ENCODE measurements around the gene CCDC116.
"Not testable (repeated sequence)": the region's sequence is repeated elsewhere in the genome, so short reads cannot be mapped to it uniquely, and the experiment has no call there.

The CCDC116 gene, protein sequence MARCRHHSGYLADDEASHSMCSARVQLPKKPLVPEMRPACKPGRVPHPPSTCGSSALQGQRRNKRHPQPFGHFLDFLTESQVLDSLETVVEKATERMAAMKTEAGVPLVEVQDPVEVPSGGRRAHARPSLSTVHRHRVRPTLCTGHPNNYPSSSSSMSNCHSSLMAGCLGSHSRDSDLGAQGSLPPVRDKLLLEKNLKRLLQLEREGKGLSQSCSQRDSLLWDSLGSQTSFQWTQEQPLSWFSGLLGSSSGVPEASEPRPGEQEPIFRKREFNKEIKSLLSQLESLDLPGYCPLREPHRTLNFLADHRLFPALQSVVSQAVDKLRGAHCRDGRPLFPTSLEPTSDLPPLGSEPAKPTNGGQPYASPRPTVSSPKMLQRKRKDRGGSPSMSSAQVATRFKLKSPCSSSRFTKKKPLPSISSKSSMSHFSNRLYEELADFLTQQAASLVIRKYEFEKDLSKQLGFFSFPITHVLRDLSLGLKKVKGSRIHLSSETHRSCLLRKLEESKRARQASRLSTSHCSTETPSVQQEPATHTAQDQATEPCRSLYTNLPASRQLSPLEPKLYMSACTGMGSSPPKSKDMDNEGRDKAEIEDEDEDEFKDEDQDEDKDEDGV

DNA sequence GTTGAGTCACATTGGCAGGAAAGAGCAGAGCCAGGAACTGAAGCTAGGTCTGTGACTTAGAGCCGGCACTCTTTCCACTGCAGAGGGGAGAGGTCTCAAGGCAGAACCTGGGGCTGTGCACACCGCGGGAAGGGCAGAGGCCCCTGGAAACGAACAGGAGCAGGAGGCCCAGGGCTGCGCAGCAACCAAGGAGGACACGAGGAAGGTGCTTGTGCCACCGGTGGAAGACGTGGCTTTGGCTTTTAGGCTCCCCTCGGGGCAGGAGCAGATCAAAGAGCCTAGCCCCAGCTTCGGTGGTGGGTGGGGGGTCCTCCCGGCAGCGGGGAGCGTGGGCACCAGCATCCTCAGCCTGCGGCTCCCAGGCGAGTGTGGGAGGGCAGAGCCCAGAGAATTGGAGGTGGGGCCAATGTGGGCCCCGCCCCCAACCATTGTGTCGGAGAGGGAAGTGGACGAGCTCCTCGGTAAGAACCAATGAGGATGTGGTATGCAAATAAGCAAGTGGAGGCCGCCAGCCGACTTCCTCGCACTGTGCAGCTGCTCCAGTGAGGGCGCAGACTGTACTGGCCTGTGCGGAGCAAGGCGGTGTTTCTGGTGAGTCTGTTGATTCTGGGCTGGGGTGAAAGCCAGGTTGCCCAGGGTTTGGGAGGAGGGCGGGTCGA is at the start of gene CCDC116:
TSS of gene CCDC116 (plus strand) at position 524 of the 659 bp plus-strand sequence. CDS start 422 bp downstream, outside the sequence.
- no peak for DNase-seq

- DNase-seq, result no peak
These were observed 49.5 kb upstream of the CCDC116 start for GRCh38 chr22:21582801-21583740.

DNA sequence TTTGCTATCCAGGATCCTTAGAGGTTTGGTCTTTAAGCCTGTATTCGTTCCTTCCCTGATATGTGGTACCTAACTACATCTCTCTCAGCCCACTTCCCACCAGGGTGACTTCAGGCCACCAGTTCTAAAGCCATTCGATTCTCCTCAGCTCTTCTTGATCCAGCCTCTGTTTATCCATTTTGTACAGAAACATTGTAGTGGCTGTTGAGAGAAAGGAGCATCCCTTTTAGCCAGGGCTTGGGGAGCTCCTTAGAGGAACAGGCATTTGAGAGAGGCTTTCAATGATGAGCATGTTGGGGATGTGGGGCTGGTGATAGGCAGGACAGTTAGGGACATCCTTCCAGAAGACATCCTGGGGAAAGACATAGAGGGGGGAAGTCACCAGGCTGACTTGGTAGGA is 47.2 kb upstream of the CCDC116 start:
- DNase-seq, result no peak

DNA sequence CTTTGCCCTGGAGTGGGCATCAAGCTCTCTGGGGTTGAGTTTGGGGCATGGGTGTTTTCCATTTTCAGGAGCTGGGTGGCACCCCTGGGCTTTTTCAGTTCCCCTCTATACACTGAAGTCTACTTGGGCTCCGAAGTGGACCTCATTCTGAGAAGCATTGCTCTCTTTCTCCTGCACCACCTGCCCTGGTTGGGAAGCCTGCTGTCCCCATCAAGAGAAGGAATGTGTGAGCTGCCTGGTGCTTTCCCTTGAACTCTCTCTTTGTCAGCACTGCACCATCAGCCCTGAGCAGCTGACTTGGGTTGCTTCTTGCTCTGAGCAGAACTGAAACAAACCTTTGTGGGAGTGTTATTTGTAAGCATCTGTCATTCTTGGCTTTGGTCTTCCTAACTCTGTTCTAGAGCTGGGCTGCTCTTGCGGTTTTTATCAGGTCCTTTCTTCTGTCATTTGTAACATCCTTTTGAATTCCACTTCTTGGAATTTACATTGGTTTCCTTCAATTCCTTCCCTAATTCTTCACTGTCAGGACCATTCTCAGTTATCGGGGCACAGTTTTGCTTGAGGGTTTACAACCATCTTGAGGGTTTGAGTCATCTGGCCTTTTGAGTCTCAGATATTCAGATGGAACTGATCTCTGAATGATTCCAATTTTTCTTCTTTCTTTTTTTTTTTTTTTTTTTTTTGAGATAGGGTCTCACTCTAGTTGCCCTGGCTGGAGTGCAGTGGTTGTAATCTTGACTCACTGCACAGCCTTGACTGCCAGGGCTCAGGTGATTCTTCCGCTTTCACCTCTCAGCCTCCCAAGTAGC is 44.6 kb upstream of the CCDC116 start:
- no peak for DNase-seq

- no peak for DNase-seq
These were observed 43.2 kb upstream of the CCDC116 start for GRCh38 chr22:21589396-21589795.

DNA sequence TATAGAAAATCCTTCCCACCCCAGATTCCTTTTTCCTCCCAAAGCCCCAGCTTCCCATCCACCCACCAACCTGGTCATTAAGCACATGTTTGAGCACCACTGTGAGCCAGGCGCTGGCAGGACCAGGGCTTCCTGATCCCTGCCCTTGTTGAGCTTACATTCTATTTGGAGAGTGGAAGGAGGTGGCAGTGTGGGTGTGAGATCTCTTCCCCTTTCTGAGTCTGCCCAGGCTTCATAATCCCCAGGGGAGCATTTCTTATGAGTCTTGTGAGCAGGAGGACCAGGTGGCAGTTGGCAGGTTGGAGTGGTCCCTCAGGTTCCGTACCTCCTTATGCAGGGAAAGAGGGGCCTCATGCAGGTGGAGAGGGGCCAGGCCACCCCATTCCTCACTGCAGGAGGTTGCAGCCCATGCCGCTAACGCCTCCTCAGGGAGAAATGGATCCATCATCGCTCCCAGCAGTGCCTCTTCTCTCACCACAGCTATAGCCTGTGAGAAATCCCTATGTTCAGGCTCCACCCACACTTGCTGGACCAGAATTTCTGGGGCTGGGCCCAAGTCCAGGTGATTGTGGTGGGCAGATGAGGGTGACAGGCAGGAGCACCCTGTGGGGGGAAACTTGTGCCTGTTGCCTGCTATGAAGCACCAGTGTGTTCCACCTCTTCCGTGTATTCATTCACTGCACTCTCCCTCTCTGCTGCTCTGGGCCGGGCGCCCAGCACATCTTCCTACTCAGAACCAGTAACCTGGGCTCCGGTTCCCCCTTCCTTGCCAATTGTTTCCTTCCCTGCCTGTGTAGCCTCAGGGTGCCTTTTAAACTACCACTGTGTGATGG is 41.5 kb upstream of the CCDC116 start:
- DNase-seq, result no peak

DNA sequence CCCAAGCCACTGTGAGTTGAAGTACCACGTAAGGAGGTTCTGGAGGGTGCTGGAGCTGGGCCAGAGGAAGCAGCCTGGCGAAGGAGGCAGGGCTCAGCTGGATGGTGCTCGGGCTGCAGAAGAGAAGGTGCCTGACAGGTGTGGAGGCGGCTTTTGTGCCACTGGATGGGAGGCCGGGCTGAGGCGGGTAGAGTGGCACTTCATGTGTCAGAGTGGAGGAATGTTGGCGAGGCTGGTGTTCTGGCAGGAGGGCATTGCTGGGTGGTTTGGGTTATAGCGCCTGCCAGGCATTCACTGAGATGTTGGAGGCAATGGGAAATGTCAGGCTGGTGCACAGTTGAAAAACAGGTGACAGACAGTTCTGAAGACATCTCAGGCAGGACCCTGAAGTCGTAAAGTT is 40.9 kb upstream of the CCDC116 start:
- no peak for DNase-seq

DNA sequence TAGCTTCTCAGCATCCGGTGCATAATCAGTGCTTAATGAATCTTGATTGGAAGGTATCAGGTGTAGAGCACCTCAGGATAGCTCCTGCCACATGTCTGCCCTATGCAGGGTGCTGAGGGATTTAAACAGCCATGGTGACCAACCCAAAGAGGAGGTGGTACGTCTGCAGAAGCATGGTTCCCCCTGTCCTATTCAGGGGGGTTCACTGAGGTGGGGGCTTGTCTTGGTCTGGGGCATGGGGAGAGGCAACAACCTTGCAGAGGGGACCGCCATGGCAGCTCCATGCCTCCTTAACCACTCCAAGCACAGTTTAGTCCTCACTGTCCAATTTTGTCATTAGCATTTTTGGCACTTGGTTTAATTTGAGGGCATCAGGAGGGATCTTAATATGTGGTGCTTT is 40.1 kb upstream of the CCDC116 start:
- DNase-seq, result no peak

DNA sequence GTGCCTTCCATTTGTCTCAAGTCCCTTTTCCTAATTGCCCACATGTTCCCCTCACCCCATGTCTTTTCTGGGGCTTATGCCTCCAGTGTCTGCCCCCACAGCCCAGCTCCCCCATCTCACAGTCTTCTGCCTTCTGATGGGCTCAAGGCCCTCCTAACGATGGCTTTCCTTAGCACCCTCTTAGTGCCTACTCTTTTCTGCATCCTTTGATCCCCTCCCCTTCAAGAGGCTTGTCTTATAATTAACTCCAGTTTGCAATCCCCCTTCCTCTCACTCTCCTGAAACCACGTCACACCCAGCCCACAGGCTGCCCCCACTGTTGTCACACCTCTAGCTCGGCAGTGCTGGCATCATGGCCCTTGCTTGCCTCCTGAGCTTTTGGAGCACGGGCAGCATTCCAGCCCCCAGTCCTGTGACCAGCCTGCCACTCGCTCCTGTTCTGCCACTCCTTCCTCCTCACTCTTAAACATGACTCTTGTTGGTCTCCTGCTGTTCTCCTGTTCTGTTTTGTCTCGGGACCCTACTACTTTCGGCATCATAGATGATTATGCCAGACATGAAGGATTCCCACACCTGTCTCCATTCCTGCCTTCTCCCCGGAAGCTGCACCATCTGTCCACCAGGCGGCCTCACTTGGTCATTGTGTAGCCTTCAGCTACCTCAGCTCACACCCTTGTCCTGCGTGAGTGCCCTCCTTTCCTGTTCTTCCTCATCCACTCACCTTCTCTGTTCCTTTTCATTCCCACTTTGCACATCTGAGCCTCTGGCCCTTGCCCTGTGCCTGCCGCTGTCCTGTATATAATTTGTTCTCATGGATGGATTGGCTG is 38.9 kb upstream of the CCDC116 start:
- DNase-seq, result no peak

DNA sequence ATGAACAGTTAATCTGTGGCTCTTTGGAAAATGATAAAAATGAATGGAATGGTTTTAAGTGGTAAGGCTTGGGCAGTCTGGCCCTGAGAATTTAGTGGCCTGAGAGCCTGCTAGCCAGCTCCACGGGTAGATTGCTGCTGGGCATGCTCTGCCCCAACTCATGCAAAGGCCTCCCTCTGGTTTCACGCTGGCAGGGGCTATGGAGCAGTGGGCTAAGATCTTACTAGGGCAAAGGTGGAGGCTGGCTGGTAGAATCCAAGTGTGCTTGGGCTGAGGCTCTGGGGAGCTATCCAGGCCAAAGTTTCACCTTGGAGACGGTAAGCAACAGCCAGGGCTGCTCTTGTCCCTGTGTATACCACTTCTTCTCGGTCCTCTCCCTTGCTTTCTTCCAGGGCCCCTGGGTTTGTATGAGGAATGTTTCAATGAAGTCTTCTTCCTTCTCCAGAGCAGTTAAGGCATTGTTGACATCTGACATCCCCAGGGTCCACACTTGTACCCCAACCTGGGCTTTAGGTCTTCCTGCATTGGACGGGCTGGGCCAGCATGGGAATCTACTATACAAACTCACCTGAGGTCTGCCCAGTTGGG is 37.6 kb upstream of the CCDC116 start:
- DNase-seq, result no peak

DNA sequence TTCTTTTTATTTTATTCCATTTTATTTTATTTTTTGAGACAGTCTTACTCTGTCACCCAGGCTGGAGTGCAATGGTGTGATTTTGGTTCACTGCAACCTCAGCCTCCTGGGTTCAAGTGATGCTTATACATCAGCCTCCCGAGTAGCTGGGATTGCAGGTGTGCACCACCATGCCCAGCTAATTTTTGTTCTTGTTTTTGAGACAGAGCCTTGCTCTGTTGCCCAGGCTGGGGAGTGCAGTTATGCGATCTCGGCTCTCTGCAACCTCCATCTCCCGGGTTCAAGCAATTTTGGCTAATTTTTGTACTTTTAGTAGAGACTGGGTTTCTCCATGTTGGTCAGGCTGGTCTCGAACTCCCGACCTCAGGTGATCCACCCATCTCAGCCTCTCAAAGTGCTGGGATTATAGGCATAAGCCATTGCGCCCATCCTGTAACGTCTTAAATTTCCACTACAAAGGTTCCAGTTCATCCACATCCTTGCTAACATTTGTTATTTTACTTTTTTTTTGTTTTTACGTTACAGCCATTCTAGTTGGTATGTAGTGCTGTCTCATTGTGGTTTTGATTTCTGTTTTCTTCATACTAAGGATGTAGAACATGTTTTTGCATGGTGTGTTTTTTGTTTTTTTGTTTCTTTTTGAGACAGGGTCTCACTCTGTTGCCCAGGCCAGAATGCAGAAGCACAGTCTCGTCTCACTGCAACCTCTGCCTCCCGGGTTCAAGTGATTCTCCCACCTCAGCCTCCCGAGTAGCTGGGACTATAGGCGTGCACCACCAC is 36.0 kb upstream of the CCDC116 start:
- not testable (repeated sequence) for DNase-seq

GRCh38 chr22:21598302-21598701 is 34.3 kb upstream of the CCDC116 start:
- DNase-seq, result no peak

GRCh38 chr22:21599053-21599893 is 33.3 kb upstream of the CCDC116 start:
- DNase-seq, result no peak

DNA sequence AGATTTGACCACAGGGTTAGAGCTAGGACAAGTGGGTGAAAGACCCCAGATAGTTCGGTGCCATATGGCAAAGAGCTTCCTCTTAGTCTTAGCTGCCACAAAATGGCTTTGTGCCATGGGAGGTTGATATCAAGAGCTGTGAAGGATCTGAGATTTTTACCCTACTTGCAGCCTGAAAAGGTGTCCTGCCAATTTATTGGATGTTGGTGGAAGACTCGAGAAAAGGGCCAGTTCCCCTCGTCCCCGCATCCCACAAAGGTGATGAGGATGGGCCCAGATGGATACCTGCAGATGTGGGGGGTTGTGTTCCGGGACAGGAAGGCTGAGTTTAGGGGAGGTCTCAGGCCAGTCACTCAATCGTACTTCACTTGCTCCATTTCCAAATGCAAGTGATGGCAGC is 30.0 kb upstream of the CCDC116 start:
- no peak for DNase-seq

DNA sequence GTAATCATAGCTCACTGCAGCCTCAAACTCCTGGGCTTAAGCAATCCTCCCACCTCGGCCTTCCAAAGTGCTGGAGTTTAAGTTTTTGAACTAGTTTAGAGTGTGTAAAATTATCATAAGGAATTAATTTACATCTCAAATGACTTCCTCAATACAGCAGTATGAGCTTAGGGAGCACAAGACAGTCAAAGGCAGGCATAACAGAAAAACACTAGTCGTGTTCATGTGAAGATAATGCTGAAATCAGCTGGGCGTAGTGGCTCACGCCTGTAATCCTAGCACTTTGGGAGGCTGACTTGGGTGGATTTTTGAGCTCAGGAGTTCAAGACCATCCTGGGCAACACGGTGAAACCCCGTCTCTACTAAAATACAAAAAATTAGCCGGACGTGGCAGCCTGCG is 28.6 kb upstream of the CCDC116 start:
- DNase-seq, result no peak

DNA sequence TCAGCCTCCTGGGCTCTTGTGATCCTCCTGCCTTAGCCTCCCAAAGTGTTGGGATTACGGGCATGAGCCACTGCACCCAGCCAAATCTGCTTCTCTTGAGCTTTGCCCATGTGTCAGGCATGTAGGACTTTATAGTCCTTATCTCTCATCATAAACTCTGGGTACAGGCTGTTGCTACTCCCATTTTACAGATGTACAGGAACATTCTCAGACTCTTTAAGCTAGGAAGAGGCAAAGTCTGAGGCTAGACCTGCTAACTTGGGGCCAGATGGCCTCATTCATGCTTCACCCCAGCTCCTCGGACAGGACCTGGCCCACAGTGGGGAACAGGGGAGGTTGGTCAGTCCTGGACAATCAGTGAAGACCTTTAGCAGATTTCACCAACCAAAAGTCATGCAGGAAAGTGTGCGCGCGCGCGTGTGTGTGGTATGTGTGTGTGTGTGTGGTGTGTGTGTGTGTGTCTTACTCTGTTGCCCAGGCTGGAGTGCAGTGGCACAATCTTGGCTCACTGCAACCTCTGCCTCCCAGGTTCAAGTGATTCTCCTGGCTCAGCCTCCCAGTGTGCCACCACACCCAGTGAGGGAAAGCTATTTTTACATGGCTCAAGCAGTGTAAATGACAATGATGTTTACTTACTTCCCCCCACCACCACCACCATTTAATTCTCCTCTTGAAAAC is 26.5 kb upstream of the CCDC116 start:
- DNase-seq, result no peak

- no peak for DNase-seq
These were observed 25.8 kb upstream of the CCDC116 start for GRCh38 chr22:21606775-21607174.

Measured in left hindlimb (tissue), 1 donor.